Skeletal muscle cell (primary cell): ENCODE results near the gene TRIM50.
"Not testable (repeated sequence)": the region's sequence is repeated elsewhere in the genome, so short reads cannot be mapped to it uniquely, and the experiment has no call there.

Experiments used
- DNase-seq: peaks from one replicate; pipeline ENCODE4 v3.0.0-alpha.2; 2010; ENCODE audit warnings: low read depth
- H3K4me3 ChIP-seq: 2 replicates; pipeline ENCODE4 v1.5.1; 2011; ENCODE audit warnings: low read depth, mild to moderate bottlenecking, control low read depth, low read length, moderate library complexity

The TRIM50 gene

DNA sequence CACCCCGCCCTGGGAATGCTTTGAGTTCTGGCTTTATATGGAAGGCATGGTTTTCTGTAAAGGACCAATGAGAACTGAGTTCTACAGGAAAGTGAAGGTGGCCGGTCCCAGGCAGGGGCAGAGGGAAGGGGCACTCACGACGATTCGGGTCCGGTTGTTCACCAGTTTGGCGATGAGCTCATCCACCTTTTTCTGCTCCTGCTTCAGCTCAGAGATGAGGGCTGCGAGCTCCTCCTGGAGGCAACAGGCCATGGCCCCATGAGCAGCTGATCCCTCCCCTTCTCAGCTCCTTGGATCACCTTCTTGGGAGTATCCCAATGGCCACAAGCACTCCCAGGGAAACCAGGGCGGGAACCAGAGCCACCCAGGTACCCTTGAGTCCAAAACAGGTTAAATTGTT lies 7.9 kb downstream of the TRIM50 start:
- H3K4me3 ChIP-seq, DNase-seq: not testable (repeated sequence)

DNA sequence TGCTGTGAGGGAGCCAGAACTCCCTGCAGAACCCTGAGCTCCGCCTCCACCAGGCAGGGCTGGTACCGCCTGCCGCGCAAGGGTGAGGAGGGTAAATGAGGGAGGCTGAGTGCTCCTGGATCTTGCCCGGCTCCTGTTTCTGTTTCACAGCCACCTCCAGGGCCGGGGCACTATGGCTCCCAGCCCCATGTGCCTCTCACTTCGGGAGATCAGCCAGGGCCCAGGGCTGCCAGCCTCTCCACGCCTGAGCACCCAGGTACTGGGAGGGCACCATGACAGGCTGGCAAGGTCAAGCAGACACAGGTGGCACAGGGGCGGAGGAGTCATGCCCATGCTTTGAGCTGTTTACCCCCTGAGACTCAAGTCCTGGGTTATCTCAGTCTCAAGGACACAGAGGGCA lies 8.3 kb downstream of the TRIM50 start:
- H3K4me3 ChIP-seq, DNase-seq: not testable (repeated sequence)

DNA sequence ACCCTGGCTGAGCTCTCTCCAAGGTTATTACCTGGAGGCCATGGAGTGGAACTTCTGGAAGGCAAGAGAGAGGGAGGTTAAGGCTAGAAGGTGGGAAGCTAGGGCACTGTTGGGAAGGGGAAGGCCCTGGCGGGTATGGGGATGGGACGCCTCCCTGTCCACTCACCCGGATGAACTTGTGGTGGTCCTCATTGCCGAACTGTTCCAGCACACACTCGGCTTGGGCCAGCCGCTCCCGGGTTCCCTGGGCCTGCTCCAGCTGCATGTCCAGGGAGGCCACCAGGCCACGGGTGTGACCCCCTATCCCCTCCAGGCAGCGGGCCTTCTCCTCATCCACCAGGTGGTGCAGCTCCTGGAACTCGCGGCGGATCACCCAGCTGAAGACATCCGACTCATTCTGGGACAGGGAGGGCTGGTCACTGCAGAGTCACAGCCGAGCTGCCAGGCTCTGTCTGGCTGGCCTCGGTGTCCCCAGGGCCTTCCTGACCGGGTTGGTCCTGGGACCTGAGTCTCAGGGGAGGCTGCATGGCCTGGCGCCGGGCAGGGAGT lies 9.2 kb downstream of the TRIM50 start:
- DNase-seq, H3K4me3 ChIP-seq: not testable (repeated sequence)

DNA sequence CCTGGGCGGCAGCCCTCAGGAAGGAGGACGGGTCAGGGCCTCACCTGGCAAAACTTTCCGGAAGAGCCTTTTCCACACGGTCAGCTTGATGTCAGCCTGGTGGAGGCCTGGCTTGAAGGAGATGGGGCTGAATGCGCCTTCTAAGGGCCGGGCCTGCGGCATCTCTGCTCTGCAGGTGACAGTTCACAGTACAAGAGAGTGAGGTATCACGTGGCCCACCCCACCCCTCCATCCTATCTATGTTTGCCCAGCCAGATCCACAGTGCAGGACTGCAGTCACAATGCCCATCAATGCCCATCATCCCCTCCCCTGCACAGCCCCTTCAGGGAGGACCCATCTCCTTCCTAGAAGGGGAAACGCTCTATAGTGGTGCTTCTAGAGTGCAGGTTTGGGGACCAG lies 11.4 kb downstream of the TRIM50 start:
- H3K4me3 ChIP-seq, result no peak overlapping the region
- no peak for DNase-seq

DNA sequence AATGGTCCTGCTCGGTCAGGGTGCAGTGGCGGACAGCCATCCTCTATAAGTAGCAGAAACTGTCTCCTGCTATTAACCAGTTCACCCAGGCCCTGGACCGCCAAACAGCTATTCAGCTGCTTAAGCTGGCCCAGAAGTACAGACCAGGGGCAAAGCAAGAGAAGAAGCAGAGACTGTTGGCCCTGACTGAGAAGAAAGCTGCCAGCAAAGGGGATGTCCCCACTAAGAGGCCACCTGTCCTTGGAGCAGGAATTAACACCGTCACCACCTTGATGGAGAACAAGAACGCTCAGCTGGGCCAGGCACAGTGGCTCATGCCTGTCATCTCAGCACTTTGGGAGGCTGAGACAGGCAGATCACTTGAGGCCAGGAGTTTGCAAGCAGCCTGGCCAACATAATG lies 13.6 kb downstream of the TRIM50 start:
- no peak overlapping the region for H3K4me3 ChIP-seq
- no peak for DNase-seq

DNA sequence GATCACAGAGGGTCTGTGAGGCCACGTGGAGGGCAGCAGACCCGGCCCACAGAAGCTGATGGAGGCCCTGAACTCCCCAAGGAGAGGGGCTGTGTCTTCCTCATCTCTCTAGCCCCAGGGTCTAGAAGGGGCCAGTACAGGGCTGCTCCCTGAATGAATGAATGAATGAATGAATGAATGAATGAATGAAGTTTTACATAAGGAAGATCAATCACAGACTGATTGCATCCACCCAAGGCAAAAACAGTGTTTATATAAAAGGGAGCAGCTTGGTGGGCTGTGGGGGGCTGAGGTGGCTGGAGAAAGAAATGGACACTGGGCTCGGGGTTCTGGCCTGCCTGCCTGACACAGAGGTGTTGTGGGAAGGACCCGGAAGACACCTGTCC lies 14.4 kb downstream of the TRIM50 start:
- no peak for DNase-seq
- H3K4me3 ChIP-seq, result no peak overlapping the region

DNA sequence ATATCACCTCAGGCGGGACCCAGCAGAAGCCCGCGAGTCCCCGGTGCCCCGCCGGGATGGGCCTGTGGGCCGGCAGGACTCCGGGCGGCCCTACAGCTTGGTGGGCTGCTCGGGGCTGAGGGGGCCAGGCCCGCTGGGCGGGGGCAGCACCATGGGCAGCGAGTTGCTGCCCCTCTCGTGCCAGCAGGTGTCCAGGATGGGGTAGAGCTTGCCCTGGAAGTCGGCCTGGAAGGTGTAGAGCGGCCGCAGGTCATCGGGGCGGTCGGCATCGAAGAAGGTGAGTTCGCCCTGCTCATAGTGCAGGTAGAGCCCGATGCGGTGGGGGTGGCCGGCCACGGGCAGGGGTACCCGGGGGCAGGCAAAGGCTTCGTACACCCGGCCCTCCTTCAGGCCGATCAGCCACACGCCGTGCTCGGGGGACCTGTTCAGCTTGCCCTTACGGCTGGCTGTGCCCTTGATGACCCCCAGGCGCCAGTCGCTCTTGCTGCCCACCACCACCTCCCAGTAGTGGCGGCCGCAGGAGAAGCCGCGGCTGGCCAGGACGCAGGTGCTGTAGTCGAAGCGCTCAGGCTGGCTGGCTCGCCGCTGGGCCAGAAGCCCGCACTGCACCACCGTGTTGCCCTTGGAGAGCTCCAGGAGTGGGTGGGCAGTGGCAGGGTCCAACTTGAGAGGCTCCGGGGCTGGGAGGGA lies 14.9 kb downstream of the TRIM50 start:
- H3K4me3 ChIP-seq, result no peak overlapping the region
- no peak for DNase-seq

DNA sequence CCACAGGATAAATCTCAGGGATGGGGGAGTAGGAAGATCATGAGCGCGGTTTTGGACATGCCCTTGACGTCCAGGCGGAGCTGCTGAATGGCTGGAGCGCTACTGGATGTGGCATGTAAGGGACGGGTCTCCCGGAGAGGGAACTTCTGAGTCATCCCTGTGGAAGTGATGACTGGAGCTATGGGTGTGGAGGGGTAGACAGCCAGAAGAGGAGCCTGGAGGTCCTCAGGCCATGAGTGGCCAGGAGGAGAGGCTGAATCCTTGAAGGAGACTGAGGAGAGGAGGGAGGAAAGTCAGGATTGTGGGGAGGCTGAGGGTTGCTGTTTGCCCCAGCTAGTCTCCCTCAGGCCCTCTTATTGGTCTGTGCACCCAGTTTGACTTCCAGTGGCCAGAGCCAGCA lies 16.5 kb downstream of the TRIM50 start:
- not testable (repeated sequence) for DNase-seq, H3K4me3 ChIP-seq

DNA sequence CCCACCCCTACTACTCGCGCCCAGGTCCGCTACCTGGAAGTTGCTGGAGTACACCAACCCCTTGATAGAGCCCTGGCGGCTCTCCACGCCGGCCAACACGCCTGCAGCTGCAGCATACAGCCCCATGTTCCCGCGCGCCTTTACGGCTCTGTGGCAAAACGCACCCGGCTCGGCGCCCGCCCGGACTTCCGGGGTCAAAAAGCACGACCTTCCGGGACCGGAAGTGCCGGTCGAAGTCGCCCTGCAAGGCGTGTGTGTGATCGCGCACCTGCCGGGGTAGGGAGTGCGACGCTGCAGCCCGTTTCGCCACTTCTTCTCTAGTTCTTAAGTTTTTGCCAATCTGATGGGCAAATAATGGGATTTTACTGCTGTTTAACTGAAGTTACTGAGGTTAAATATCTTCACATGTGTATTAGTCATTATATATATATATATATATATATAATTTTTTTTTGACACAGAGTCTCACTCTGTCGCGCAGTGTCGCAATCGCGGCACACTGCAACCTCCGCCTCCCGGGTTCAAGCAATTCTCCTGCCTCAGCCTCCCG lies 19.1 kb downstream of the TRIM50 start, which contains the start of gene NSUN5:
NSUN5 (minus strand) TSS at position 162 of the 550 bp plus-strand sequence; CDS start at position 126, 36 bp downstream.
- no peak for DNase-seq
- peak within 1 kb of the TSS; percentile 62 for H3K4me3 ChIP-seq

DNA sequence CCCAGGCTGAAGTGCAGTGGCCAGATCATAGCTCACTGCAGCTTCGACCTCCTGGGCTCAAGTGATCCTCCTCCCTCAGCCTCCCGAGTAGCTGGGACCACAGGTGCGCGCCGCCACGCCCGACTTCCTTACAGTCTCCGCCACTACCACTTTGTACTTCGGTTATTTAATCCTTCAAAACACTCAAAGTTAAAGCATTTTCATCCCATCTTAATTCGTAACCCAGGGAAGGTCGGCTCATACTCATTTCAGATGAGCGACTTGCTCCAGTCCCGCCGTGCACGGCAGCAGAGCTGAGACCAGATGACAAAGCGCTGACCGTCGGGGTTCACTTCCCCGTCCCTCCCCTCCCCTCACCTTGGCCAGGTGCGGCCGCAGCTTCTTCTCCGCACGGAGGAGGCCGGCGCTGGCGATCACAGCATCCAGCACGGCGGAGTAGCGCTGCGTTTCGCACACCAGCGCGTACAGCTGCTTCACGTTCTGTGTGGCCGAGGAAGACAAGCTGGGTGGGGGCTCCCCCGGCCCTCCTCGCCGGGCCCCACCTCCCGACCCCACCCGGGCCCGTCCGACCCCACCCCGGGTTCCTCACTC lies 19.7 kb downstream of the TRIM50 start:
- H3K4me3 ChIP-seq, result peak overlapping the region; percentile 62

DNA sequence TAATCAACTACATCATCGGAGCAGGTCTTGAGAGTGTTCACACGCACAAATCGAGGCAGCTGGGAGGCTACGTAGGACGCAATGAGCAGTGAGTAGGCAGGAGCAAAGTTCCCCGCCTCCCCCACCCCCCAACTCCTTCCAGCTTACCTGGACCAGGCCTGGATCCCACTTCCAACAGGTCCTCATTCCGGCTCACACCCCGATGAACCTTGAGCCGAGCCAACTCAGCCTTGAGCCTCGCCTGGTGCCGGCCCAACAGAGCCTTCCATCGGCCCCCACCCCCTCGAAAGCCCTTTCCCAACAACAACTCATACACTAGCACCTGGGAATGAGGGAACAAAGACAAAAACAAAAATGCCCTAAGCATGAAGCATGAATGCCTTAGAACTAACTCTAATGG lies 20.4 kb downstream of the TRIM50 start:
- no peak for DNase-seq
- no peak overlapping the region for H3K4me3 ChIP-seq

More for the DNA sequence above, 19.7 kb downstream of the TRIM50 start:
- DNase-seq, result no peak

DNA sequence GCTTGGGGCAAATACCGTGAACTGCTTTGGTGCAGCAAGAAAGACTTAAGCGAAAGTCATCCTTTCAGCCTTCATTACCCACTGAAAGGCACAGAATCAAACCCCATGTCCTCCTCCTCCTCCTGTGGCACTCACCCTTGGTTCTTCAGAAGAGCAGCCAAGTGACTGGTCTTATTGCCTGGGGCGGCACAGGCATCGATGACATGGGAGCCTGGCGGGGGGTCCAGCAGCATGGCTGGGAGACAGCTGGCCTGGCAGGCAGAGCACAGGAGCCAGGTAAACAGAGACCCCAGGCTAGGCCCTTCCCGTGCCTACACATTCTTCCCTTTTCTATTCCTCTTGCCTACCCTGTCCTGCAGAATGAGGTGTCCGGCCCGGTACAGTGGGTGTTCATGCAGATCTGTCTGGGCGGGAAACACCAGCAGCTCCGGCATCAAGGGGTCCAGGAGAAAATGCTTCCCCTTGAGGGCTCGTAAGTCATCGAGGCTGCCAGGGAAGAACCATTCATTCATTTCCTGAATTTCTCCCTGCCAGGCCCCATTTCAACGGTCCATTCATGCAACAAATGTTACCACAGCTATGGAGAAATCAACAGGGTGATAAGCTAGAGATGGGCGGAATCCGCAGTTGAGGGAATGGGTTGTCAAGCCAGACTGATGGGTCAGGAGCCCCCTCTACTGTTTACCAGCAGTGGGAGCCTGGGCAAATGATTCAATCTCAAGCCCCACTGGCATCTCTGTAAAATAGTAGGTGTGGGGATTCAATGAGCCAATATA lies 23.1 kb downstream of the TRIM50 start:
- DNase-seq, result not testable (repeated sequence)

DNA sequence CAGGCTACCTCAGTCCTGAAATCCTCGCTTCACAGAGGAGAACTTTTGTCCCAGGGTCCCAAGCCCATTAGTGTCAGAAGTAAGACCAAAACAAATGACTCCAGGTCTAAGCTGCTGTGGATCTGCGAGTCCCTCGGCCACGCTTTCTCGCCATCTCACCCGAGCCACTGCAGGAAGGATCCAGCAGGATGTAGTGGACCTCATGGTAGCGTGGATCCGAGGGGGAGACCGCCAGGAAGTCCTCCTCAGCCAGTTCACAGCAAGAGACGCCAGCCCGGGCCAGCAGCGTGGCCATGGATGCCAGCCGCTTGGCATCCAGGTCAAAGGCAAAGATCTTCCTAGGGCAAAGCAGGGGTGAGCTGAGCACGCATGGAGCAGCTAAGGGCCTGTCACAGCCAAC lies 23.8 kb downstream of the TRIM50 start:
- H3K4me3 ChIP-seq, result no peak overlapping the region
- DNase-seq, result no peak

More for the DNA sequence above, 23.1 kb downstream of the TRIM50 start:
- H3K4me3 ChIP-seq, result not testable (repeated sequence)

DNA sequence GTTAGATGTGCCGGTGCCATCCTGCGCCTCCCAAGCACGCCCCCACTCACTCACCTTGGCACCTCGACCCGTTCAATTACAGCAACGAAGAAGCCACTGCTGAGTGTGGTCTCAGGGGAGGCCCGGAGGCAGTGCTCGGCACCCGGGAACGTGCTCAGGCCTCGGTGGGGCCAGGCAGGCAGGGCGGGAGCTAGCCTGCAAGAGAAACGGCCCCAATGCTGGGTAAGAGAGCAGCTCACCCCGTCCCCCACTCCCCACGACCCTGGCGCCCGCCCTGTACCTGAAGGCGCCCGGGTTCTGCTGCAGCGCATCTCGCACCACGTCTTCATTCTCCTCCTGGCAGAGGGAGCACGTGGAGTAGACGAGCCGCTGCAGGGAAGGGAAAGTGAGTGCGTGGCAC lies 24.3 kb downstream of the TRIM50 start:
- H3K4me3 ChIP-seq, result no peak overlapping the region
- no peak for DNase-seq

DNA sequence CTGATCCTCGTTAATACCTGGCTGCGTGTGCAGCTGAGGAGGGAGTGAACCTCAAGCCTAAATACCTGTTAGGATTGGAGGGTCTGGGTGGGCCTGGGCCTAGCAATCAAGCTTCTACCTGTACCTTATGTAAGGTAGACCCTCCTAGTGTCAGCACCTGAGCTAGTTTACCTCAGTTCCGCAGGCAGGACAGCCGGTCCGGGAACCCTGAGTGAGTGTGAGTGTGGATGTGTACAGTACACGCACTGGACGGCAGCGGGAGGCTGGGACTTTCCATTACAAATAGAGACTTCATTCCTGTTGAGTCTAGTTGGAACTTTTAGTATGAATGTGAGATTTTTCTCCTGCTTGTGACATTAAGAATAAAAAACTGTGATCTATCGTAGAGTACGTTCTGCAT lies 25.0 kb downstream of the TRIM50 start:
- not testable (repeated sequence) for DNase-seq, H3K4me3 ChIP-seq

DNA sequence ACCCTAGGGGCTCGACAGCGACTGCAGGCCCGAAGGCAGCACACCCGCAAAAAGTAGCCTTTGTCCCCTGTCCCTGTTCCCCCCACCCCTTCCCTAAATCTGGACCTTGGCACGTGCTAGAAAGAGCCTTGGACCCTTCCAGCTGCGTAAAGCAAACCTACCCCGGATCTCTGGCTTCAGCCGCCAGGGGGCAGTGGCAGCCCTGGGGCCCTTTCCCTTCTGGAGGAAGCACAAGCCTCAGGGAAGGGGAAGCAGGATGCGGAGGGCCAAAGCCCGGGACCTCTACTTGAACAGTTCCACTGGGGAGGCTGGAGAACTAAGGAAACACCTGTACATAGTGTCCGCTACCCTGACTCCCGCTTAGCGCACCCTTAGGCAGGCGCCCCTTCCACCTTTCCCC lies 26.8 kb downstream of the TRIM50 start:
- H3K4me3 ChIP-seq, DNase-seq: not testable (repeated sequence)

DNA sequence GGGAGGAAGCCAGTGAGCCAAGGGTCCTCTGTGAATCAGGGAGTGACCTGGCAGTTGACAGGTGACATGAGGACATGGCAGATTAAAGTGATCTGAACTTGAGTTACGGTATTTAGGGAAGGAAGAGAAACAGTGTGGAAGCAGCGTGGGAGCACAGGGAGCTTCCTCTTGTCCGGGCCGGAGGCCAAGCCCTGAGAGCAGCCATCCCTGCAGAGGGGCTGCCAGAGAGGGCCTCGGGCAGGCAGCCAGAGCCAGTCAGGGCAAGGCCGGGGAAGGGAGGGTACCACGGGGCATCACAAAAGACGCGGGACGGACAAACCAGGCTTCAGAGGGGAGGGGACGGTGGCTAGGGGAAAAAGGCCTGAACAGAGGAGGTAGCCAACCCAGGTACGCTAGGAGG lies 28.1 kb downstream of the TRIM50 start:
- DNase-seq, result not testable (repeated sequence)

DNA sequence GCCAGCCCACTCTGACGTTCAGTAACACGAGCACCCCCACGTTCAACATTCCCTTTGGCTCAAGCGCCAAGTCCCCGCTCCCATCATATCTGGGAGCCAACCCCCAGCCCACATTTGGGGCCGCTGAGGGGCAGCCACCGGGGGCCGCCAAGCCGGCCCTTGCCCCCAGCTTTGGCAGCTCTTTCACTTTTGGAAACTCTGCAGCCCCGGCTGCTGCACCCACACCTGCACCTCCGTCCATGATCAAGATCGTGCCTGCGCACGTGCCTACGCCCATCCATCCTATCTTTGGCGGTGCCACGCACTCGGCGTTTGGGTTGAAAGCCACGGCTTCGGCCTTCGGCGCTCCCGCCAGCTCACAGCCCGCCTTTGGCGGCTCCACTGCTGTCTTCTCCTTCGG lies 30.2 kb downstream of the TRIM50 start:
- H3K4me3 ChIP-seq, DNase-seq: not testable (repeated sequence)

More for the DNA sequence above, 28.1 kb downstream of the TRIM50 start:
- not testable (repeated sequence) for H3K4me3 ChIP-seq

DNA sequence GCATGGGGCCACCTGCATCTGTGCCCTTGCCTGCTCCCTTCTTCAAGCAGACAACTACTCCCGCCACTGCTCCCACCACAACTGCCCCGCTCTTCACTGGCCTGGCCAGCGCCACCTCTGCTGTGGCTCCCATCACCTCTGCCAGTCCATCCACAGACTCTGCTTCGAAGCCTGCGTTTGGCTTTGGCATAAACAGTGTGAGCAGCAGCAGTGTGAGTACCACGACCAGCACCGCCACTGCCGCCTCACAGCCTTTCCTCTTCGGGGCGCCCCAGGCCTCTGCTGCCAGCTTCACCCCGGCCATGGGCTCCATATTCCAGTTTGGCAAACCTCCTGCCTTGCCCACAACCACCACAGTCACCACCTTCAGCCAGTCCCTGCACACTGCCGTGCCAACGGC lies 30.6 kb downstream of the TRIM50 start:
- H3K4me3 ChIP-seq, DNase-seq: not testable (repeated sequence)

DNA sequence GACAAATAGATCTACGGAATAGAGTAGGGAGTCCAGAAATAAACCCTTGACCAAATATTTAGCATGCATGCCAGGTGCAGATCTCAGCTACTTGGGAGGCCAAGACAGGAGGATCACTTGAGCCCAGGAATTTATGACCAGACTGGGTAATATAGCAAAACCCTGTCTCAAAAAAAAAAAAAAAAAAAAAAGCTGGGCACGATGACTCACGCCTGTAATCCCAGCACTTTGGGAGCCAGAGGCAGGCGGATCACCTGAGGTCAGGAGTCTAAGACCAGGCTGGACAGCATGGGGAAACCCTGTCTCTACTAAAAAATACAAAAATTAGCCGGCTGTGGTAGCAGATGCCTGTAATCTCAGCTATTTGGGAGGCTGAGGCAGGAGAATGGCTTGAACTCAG lies 50.7 kb downstream of the TRIM50 start:
- not testable (repeated sequence) for H3K4me3 ChIP-seq, DNase-seq
